Progenitor cell of endocrine pancreas (in vitro differentiated cells): ENCODE data around the gene WWC1. TPM values are rescaled to one million over a fixed set of nuclear protein-coding genes. Genes with fewer than 3 reads are reported as not detected.
A peak's percentile ranks its signal among the peaks of the same experiment; 100 is the strongest.

ENCODE experiments used
- DNase-seq: peaks from one replicate; pipeline ENCODE4 v3.0.0; 2021; ENCODE audit warnings: low spot score; ENCODE audit not compliant: unreplicated experiment
- H3K27ac Mint-ChIP-seq: 2 replicates; pipeline ENCODE4 v1.8.0; 2021; ENCODE audit warnings: mild to moderate bottlenecking, moderate library complexity, mixed read lengths
- H3K27me3 Mint-ChIP-seq: 2 replicates; pipeline ENCODE4 v1.8.0; 2021; ENCODE audit warnings: mixed read lengths
- H3K36me3 Mint-ChIP-seq: 2 replicates; pipeline ENCODE4 v1.8.0; 2022; ENCODE audit warnings: mixed read lengths; ENCODE audit not compliant: insufficient read depth
- H3K4me1 Mint-ChIP-seq: 2 replicates; pipeline ENCODE4 v1.8.0; 2021; ENCODE audit warnings: low read depth, mixed read lengths
- H3K4me3 Mint-ChIP-seq: 2 replicates; pipeline ENCODE4 v1.8.0; 2021; ENCODE audit warnings: low read depth, mild to moderate bottlenecking, moderate library complexity, mixed read lengths
- H3K9me3 Mint-ChIP-seq: 2 replicates; pipeline ENCODE4 v1.8.0; 2021; ENCODE audit warnings: low read depth, mixed read lengths
- CTCF ChIP-seq: fragments of 200-600 bp; sonication (generic); IDR thresholded peaks from one replicate; pipeline ENCODE4 v1.5.0; 2021; ENCODE audit warnings: antibody characterized with exemption, mild to moderate bottlenecking; ENCODE audit not compliant: unreplicated experiment
- total RNA-seq: library from RNA; stranded (reverse); gene quantifications from 2 replicates; pipeline ENCODE4 v1.2.1, GENCODE V29; 2021

WWC1 gene
- total RNA-seq, 1 donor from 2014 or later, result 62.3 TPM

GRCh38 chr5:168292786-168293696 lies 1.6 kb downstream of the WWC1 start:
- H3K4me1 Mint-ChIP-seq, result peaks cover 50% of the 10 kb centered on the region
- H3K4me3 Mint-ChIP-seq, result peak overlapping the region; percentile 85
- no peak for DNase-seq
- H3K9me3 Mint-ChIP-seq, result no peaks in the 10 kb centered on the region
- TF ChIP-seq CTCF, result no peak
- H3K36me3 Mint-ChIP-seq, result peaks cover 2% of the 10 kb centered on the region
- H3K27me3 Mint-ChIP-seq, result no peaks in the 10 kb centered on the region
- H3K27ac Mint-ChIP-seq, result peak overlapping the region; percentile 91

- peak; percentile 69 for TF ChIP-seq CTCF
- peak; percentile 48 for DNase-seq
- Mint-ChIP-seq H3K4me3 (peak overlapping the region; percentile 56), H3K27me3 (no peaks in the 10 kb centered on the region), H3K27ac (peak overlapping the region; percentile 96), H3K9me3 (no peaks in the 10 kb centered on the region), H3K36me3 (peaks cover 2% of the 10 kb centered on the region), H3K4me1 (peaks cover 54% of the 10 kb centered on the region)
These were observed 4.2 kb downstream of the WWC1 start for GRCh38 chr5:168295574-168296201.

GRCh38 chr5:168296682-168297081 lies 5.2 kb downstream of the WWC1 start:
- Mint-ChIP-seq H3K4me1 (peaks cover 59% of the 10 kb centered on the region), H3K9me3 (no peaks in the 10 kb centered on the region), H3K27ac (peak overlapping the region; percentile 96), H3K4me3 (no peak overlapping the region), H3K27me3 (no peaks in the 10 kb centered on the region), H3K36me3 (peaks cover 4% of the 10 kb centered on the region)
- TF ChIP-seq CTCF, result no peak
- no peak for DNase-seq

- no peak for TF ChIP-seq CTCF
- H3K27me3 Mint-ChIP-seq, result no peaks in the 10 kb centered on the region
- H3K4me3 Mint-ChIP-seq, result no peak overlapping the region
- peaks cover 65% of the 10 kb centered on the region for H3K4me1 Mint-ChIP-seq
- DNase-seq, result no peak
- no peaks in the 10 kb centered on the region for H3K9me3 Mint-ChIP-seq
- H3K27ac Mint-ChIP-seq, result no peak overlapping the region
- H3K36me3 Mint-ChIP-seq, result peaks cover 8% of the 10 kb centered on the region
These were observed 7.5 kb downstream of the WWC1 start for GRCh38 chr5:168298949-168299348.

GRCh38 chr5:168299372-168299771 lies 7.9 kb downstream of the WWC1 start:
- H3K27me3 Mint-ChIP-seq, result no peaks in the 10 kb centered on the region
- no peak for TF ChIP-seq CTCF
- peaks cover 8% of the 10 kb centered on the region for H3K36me3 Mint-ChIP-seq
- peak overlapping the region; percentile 33 for H3K27ac Mint-ChIP-seq
- no peaks in the 10 kb centered on the region for H3K9me3 Mint-ChIP-seq
- no peak overlapping the region for H3K4me3 Mint-ChIP-seq
- peaks cover 63% of the 10 kb centered on the region for H3K4me1 Mint-ChIP-seq
- DNase-seq, result no peak
